GM12874 (cell line): ENCODE measurements around the gene IGDCC3.

Experiments
- CTCF ChIP-seq: IDR thresholded peaks from 2 replicates; pipeline ENCODE4 v1.5.1; 2011; ENCODE audit warnings: low read depth, mild to moderate bottlenecking, control low read depth, low read length, moderate library complexity; ENCODE audit not compliant: insufficient read depth

IGDCC3 gene

GRCh38 chr15:65411465-65412071 is 33.8 kb upstream of the IGDCC3 start:
- TF ChIP-seq CTCF = no peak

DNA sequence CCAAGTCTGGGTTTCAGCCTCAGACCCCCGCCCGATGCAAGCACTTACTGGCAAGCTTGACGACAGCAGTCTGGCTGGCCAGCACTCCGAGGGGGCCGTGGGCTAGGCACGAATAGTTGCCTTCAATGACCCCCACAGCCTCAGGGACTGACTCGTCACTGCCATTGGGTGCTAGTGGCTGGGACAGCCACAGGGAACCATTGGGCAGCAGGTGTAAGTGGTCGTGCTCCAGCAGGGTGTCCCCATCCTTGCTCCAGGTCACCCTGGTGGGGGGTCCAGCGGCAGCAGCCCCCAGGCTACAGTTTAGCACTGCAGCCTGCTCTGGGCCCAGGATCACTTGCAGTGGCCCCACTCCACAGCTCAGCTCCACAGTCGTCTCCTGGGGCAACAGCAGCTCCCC is 33.2 kb upstream of the IGDCC3 start:
- TF ChIP-seq CTCF = no peak

DNA sequence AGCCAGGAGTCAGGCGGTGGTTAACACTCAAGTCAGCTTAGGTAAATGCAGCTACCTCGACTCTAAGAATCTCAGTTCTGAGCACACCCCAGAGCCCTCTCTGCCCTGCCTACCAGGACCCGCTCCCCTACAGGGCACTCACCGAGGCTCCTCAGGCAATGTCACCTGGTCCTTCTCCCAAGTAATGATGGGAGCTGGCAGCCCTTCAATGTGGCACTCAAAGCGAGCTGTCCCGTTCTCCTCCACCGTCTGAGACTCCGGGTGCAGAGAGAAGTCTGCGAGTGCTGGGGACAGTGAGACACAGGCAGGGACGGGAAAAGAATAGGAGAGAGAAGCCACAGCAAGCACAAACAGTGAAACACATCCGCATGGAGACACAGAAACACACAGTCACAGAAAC is 32.2 kb upstream of the IGDCC3 start:
- TF ChIP-seq CTCF = no peak

DNA sequence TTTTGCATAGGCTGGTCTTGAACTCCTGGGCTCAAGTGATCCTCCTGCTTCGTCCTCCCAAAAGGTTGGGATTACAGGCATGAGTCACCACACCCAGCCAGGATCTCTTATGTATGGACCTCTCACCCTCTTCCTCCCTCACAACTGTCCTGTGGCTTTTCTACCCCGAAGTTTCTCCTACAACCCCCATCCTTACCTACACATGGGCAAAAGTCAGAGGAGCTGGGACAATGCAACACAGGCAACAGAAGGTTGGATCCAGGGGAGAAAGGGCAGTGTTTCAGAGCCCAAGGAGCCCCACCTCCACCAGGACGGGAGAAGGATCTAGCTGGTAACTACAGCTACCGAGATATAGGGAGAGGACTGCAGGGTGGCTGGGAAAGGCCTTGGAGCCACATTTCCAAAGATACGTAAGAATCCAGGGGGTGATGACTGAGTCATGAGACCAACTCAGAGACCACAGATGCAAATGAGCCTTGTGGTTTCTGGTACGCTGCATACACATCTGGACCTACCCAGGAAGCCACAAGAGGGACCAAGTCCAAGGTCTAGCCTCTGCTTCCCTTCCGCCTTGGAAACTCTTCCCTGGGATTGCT is 31.3 kb upstream of the IGDCC3 start:
- no peak for TF ChIP-seq CTCF

- no peak for TF ChIP-seq CTCF
Observed at GRCh38 chr15:65408324-65409035, 30.7 kb upstream of the IGDCC3 start.

GRCh38 chr15:65406424-65407000 is 28.7 kb upstream of the IGDCC3 start:
- no peak for TF ChIP-seq CTCF

DNA sequence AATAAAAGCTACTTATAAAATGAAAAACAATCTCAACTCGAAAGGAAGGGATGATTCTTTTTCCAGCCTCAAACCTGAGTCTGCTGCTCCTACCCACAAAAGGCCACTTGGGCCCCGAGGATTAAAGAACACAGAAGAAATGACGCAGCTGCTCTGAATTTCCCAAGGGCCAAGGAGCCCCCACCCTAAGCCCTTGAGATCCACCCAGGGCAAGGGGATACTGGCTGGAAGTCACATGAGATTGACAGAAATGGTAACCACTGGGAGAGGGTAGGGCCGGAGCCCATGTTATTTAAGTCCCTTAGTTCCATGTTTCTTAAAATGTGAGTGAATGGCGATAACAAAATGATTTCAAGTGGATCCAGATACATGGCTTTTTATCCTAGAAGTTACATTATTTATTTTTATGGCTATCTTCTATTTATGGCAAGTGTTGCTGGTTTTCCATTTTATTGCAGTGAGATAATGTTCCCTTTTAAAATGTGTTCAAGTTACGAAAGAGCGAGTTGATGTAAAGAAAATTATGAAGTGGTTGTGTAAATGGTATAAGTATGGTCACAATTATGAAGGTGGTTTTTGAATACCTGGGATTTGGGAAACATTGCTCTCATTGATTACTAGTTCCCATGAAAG is 28.1 kb upstream of the IGDCC3 start:
- TF ChIP-seq CTCF = no peak
